Mucosa of stomach (tissue), 1 donor: ENCODE results near the gene ONECUT3.
"Not testable (repeated sequence)": the region's sequence is repeated elsewhere in the genome, so short reads cannot be mapped to it uniquely, and the experiment has no call there.

Source experiments
- H3K27me3 ChIP-seq: one replicate; pipeline ENCODE4 v1.7.0; 2013; ENCODE audit warnings: mild to moderate bottlenecking, low read length; ENCODE audit not compliant: control insufficient read depth, insufficient read depth
- H3K36me3 ChIP-seq: one replicate; pipeline ENCODE4 v1.7.0; 2013; ENCODE audit warnings: low read length; ENCODE audit not compliant: control insufficient read depth, insufficient read depth
- H3K4me1 ChIP-seq: one replicate; pipeline ENCODE4 v1.7.0; 2013; ENCODE audit warnings: mild to moderate bottlenecking, low read length; ENCODE audit not compliant: control insufficient read depth, insufficient read depth
- H3K4me3 ChIP-seq: one replicate; pipeline ENCODE4 v1.7.0; 2013; ENCODE audit warnings: low read length
- H3K9ac ChIP-seq: one replicate; pipeline ENCODE4 v1.7.0; 2013; ENCODE audit warnings: mild to moderate bottlenecking, low read length, moderate library complexity
- H3K9me3 ChIP-seq: one replicate; pipeline ENCODE4 v1.7.0; 2013; ENCODE audit warnings: mild to moderate bottlenecking, low read length, moderate library complexity; ENCODE audit not compliant: control insufficient read depth
- donor health status: Pancreatic carcinoma.

ONECUT3 gene

GRCh38 chr19:1783354-1783753, 30.0 kb downstream of the ONECUT3 start:
- Histone ChIP-seq H3K27me3 (peaks cover 27% of the 10 kb centered on the region), H3K4me3 (no peak overlapping the region), H3K9me3 (no peaks in the 10 kb centered on the region), H3K4me1 (peaks cover 14% of the 10 kb centered on the region), H3K9ac (no peak overlapping the region), H3K36me3 (no peaks in the 10 kb centered on the region)

GRCh38 chr19:1783874-1784273, 30.6 kb downstream of the ONECUT3 start:
- H3K27me3 ChIP-seq = peaks cover 26% of the 10 kb centered on the region

GRCh38 chr19:1785310-1785709, 32.0 kb downstream of the ONECUT3 start:
- Histone ChIP-seq H3K4me1 (peaks cover 5% of the 10 kb centered on the region), H3K27me3 (peaks cover 15% of the 10 kb centered on the region), H3K9me3 (no peaks in the 10 kb centered on the region), H3K36me3 (no peaks in the 10 kb centered on the region), H3K9ac (no peak overlapping the region), H3K4me3 (no peak overlapping the region)

More at GRCh38 chr19:1783874-1784273, 30.6 kb downstream of the ONECUT3 start:
- Histone ChIP-seq H3K36me3 (no peaks in the 10 kb centered on the region), H3K4me1 (peaks cover 14% of the 10 kb centered on the region), H3K9ac (no peak overlapping the region), H3K4me3 (no peak overlapping the region), H3K9me3 (no peaks in the 10 kb centered on the region)

- Histone ChIP-seq H3K4me3 (no peak overlapping the region), H3K9ac (no peak overlapping the region), H3K4me1 (no peaks in the 10 kb centered on the region), H3K36me3 (no peaks in the 10 kb centered on the region), H3K9me3 (no peaks in the 10 kb centered on the region), H3K27me3 (peaks cover 11% of the 10 kb centered on the region)
These were observed 33.4 kb downstream of the ONECUT3 start for GRCh38 chr19:1786668-1787067.

GRCh38 chr19:1787116-1787515, 33.8 kb downstream of the ONECUT3 start:
- Histone ChIP-seq H3K4me3 (no peak overlapping the region), H3K9me3 (no peaks in the 10 kb centered on the region), H3K27me3 (peaks cover 9% of the 10 kb centered on the region)

GRCh38 chr19:1789261-1790041, 36.1 kb downstream of the ONECUT3 start:
- no peak overlapping the region for H3K4me3 ChIP-seq
- H3K27me3 ChIP-seq = no peaks in the 10 kb centered on the region
- no peaks in the 10 kb centered on the region for H3K9me3 ChIP-seq
- H3K9ac ChIP-seq = no peak overlapping the region
- H3K36me3 ChIP-seq = no peaks in the 10 kb centered on the region
- H3K4me1 ChIP-seq = no peaks in the 10 kb centered on the region

More at GRCh38 chr19:1787116-1787515, 33.8 kb downstream of the ONECUT3 start:
- Histone ChIP-seq H3K36me3 (no peaks in the 10 kb centered on the region), H3K4me1 (no peaks in the 10 kb centered on the region), H3K9ac (no peak overlapping the region)

- Histone ChIP-seq H3K9ac (no peak overlapping the region), H3K4me3 (no peak overlapping the region)
These were observed 36.9 kb downstream of the ONECUT3 start for GRCh38 chr19:1790054-1790792.

GRCh38 chr19:1791879-1792278, 38.6 kb downstream of the ONECUT3 start:
- Histone ChIP-seq H3K4me1 (peaks cover 4% of the 10 kb centered on the region), H3K9me3 (no peaks in the 10 kb centered on the region), H3K9ac (no peak overlapping the region), H3K4me3 (no peak overlapping the region), H3K27me3 (peaks cover 11% of the 10 kb centered on the region), H3K36me3 (no peaks in the 10 kb centered on the region)

More at GRCh38 chr19:1790054-1790792, 36.9 kb downstream of the ONECUT3 start:
- H3K4me1 ChIP-seq = no peaks in the 10 kb centered on the region
- no peaks in the 10 kb centered on the region for H3K36me3 ChIP-seq
- H3K9me3 ChIP-seq = no peaks in the 10 kb centered on the region
- H3K27me3 ChIP-seq = no peaks in the 10 kb centered on the region

GRCh38 chr19:1794424-1795172, 41.3 kb downstream of the ONECUT3 start:
- H3K27me3 ChIP-seq = peaks cover 15% of the 10 kb centered on the region

GRCh38 chr19:1796395-1797142, 43.3 kb downstream of the ONECUT3 start:
- Histone ChIP-seq H3K4me3 (no peak overlapping the region), H3K9ac (no peak overlapping the region), H3K36me3 (no peaks in the 10 kb centered on the region), H3K27me3 (peaks cover 15% of the 10 kb centered on the region), H3K4me1 (peaks cover 4% of the 10 kb centered on the region), H3K9me3 (no peaks in the 10 kb centered on the region)

More at GRCh38 chr19:1794424-1795172, 41.3 kb downstream of the ONECUT3 start:
- H3K4me1 ChIP-seq = peaks cover 4% of the 10 kb centered on the region
- no peak overlapping the region for H3K9ac ChIP-seq
- no peaks in the 10 kb centered on the region for H3K36me3 ChIP-seq
- H3K4me3 ChIP-seq = no peak overlapping the region
- no peaks in the 10 kb centered on the region for H3K9me3 ChIP-seq

- H3K4me3 ChIP-seq, H3K9me3 ChIP-seq, H3K4me1 ChIP-seq, H3K36me3 ChIP-seq, H3K9ac ChIP-seq: not testable (repeated sequence)
- H3K27me3 ChIP-seq = peaks cover 15% of the 10 kb centered on the region
These were observed 44.0 kb downstream of the ONECUT3 start for GRCh38 chr19:1797313-1797712.
